Psoas muscle (tissue), 8 donors: ENCODE data around the gene MYL2. TPM values are rescaled to one million over a fixed set of nuclear protein-coding genes. Genes with fewer than 3 reads are reported as not detected.

Experiments
- ATAC-seq, 4 donors: fragments of 200-7000 bp; cut with Tn5 transposase; one replicate each; pipeline ENCODE4 v1.9.1; 2020; ENCODE audit warnings: moderate library complexity in 3 of 4, mild to moderate bottlenecking in 2 of 4
- DNase-seq, 2 donors: peaks; one replicate each; pipeline ENCODE4 v3.0.0-alpha.2; 2020
- H3K27ac ChIP-seq: fragments of 200-600 bp; one replicate; pipeline ENCODE4 v1.8.0; 2022
- H3K27me3 ChIP-seq, 3 donors: fragments of 200-600 bp in 1 of 3; one replicate each; pipeline versions ENCODE4 v1.6.1 to v1.8.0; 2013 to 2022; ENCODE audit warnings: low read length in 2 of 3, mild to moderate bottlenecking in 2 of 3, moderate library complexity in 1 of 3; ENCODE audit not compliant: insufficient read depth in 3 of 3
- H3K36me3 ChIP-seq, 2 donors: fragments of 200-600 bp in 1 of 2; one replicate each; pipeline versions ENCODE4 v1.6.1 to v1.8.0; 2013 to 2022; ENCODE audit warnings: low read depth in 1 of 2, mild to moderate bottlenecking in 1 of 2, moderate library complexity in 1 of 2; ENCODE audit not compliant: insufficient read depth in 1 of 2
- H3K4me1 ChIP-seq: fragments of 200-600 bp; one replicate; pipeline ENCODE4 v1.8.0; 2022
- H3K4me3 ChIP-seq: fragments of 200-600 bp; one replicate; pipeline ENCODE4 v1.8.0; 2022; ENCODE audit warnings: mild to moderate bottlenecking
- H3K9me3 ChIP-seq: fragments of 200-600 bp; one replicate; pipeline ENCODE4 v1.8.0; 2022
- WGBS, 3 donors: extraction: QIAGEN DNeasy Blood & Tissue Kit; methylation state at CpG; one replicate each; pipeline versions ENCODE4 v1.1.6 to v1.1.7; 2013; 5-methylcytosine and 5-hydroxymethylcytosine counted together
- intact Hi-C, 2 donors: fragments of 100-400 bp; cut with DNase I; formaldehyde crosslinking; loops; one replicate each; pipeline versions ENCODE4 v1.11.0 to v1.14.2; 2022
- polyA plus RNA-seq, 3 donors: library from polyadenylated mRNA; stranded (reverse); fragments of 200-250 nt; gene quantifications; one replicate each; pipeline ENCODE4 v1.2.3, GENCODE V29; 2013
- total RNA-seq, 4 donors: library from RNA; stranded (reverse); fragmentation: NEBNext Ultra II Directional in 2 of 4; extraction: Animal tissue kit (Norgen Biotek cat#: 25700) in 2 of 4; gene quantifications; one replicate each; pipeline versions ENCODE4 v1.2.1 to v1.2.4, GENCODE V29; 2021 to 2023
- TF ChIP-seq, protein P1 (sequence below): fragments of 200-600 bp; IDR thresholded peaks from one replicate; pipeline ENCODE4 v1.8.0; 2022; ENCODE audit warnings: antibody characterized with exemption
- donor health status: healthy with polysubstance abuse.
- donor health status: DM: no; HTN: no; CAD: no; lungs with moderate emphysema.
- donor health status: Bipolar disorder and iron deficiency.
- donor health status: healthy.
- donor health status: DM: yes; HTN: yes; CAD: no.
- donor health status: DM: no; HTN: no; CAD: no.
- donor health status: DM: no; HTN: no; CAD: no.
- donor health status: DM: yes; HTN: yes; CAD: no.

The MYL2 gene
- total and polyA plus RNA-seq, 7 donors = 7,765 to 31,606 (median 17,490) TPM

DNA sequence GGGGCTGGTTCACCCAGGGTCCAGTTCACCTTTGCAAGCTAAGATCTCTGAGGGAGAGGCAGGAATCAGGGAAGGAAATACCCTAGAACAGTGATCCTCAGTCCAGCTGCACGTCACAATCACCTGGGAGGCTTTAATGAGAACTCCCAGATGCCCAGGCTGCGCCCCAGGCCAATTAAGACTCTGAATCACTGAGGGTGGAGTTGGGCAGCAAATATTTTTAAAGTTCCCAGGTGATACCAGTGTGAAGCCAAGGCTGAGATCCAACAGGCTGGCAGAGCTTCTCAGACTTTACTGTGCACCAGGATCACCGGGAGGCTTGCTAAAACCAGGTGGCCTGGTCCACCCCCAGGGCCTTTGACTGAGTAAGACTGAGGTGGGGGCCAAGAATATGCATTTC, 23.8 kb downstream of the MYL2 start:
- DNase-seq = no peak
- no peak for ATAC-seq
- H3K36me3 ChIP-seq = no peaks in the 10 kb centered on the region
- intact Hi-C loops = no loop called here
- no peak overlapping the region for H3K4me3 ChIP-seq
- no peak overlapping the region for H3K27ac ChIP-seq
- H3K4me1 ChIP-seq = no peaks in the 10 kb centered on the region
- TF ChIP-seq, protein P1, sequence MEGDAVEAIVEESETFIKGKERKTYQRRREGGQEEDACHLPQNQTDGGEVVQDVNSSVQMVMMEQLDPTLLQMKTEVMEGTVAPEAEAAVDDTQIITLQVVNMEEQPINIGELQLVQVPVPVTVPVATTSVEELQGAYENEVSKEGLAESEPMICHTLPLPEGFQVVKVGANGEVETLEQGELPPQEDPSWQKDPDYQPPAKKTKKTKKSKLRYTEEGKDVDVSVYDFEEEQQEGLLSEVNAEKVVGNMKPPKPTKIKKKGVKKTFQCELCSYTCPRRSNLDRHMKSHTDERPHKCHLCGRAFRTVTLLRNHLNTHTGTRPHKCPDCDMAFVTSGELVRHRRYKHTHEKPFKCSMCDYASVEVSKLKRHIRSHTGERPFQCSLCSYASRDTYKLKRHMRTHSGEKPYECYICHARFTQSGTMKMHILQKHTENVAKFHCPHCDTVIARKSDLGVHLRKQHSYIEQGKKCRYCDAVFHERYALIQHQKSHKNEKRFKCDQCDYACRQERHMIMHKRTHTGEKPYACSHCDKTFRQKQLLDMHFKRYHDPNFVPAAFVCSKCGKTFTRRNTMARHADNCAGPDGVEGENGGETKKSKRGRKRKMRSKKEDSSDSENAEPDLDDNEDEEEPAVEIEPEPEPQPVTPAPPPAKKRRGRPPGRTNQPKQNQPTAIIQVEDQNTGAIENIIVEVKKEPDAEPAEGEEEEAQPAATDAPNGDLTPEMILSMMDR = no peak
- H3K9me3 ChIP-seq = no peaks in the 10 kb centered on the region
- H3K27me3 ChIP-seq = no peaks in the 10 kb centered on the region
- 69 to 74% (median 71%) methylated on average over 3 of the region's 3 CpGs for WGBS, 3 donors

- TF ChIP-seq, protein P1 = no peak
- DNase-seq (no peak), ATAC-seq (no peak)
- Histone ChIP-seq H3K4me1 (no peaks in the 10 kb centered on the region), H3K27ac (no peak overlapping the region), H3K4me3 (no peak overlapping the region), H3K27me3 (no peaks in the 10 kb centered on the region), H3K36me3 (no peaks in the 10 kb centered on the region), H3K9me3 (no peaks in the 10 kb centered on the region)
- intact Hi-C loops = loop anchor here (2.0 to 5.0 kb wide), 3 partner anchors 43 to 418 kb away; no protein-coding TSS in a partner anchor
- WGBS, 3 donors = 84 to 93% (median 86%) methylated on average over 3 of the region's 3 CpGs
Observed at GRCh38 chr12:110893956-110894355, 26.4 kb downstream of the MYL2 start.

DNA sequence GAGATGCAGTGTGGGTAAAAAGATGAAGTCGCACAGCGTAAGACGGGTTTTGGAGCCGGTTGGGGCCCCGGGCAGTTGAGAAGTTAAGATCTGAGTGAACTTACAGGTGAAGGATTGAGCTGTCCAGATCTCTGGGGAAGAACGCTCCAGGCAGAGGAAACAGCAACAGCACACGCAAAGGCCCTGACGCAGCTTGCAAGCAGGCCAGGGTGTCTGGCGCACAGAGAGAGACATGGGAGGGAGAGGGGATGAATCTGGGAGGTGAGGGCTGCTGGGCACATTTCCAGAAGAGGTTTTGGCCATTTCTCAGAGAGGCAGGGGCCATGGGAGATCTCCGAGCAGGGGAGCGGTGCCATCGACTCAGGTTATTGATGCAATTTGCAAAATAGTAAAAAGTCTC, 31.0 kb downstream of the MYL2 start:
- Histone ChIP-seq H3K36me3 (no peaks in the 10 kb centered on the region), H3K9me3 (no peaks in the 10 kb centered on the region), H3K27ac (no peak overlapping the region), H3K4me1 (no peaks in the 10 kb centered on the region), H3K4me3 (no peak overlapping the region), H3K27me3 (no peaks in the 10 kb centered on the region)
- TF ChIP-seq, protein P1 = no peak
- intact Hi-C loops = loop anchor here in 1 of 2 donors (2.0 to 10.0 kb wide), 4 partner anchors 42 to 435 kb away; partner anchors contain the start of genes ARPC3, CCDC63 and PPP1CC
- 87 to 88% (median 87%) methylated on average over 12 of the region's 12 CpGs for WGBS, 3 donors
- DNase-seq (no peak), ATAC-seq (no peak)

GRCh38 chr12:110888256-110888991, 32.0 kb downstream of the MYL2 start:
- no peak for ATAC-seq
- no peak for DNase-seq
- TF ChIP-seq, protein P1 = no peak
- no peaks in the 10 kb centered on the region for H3K9me3 ChIP-seq
- H3K36me3 ChIP-seq = no peaks in the 10 kb centered on the region
- no peak overlapping the region for H3K27ac ChIP-seq
- H3K4me1 ChIP-seq = no peaks in the 10 kb centered on the region
- no peaks in the 10 kb centered on the region for H3K27me3 ChIP-seq
- whole genome bisulfite sequencing, 3 donors = 32 to 41% (median 36%) methylated on average over 4 to 5 of the region's 5 CpGs
- intact Hi-C loops = loop anchor here in 1 of 2 donors (2.0 to 10.0 kb wide), 4 partner anchors 41 to 434 kb away; partner anchors contain the start of genes ARPC3, CCDC63 and PPP1CC
- peak overlapping the region; percentile 61 for H3K4me3 ChIP-seq
